Uterus (tissue), 4 donors: ENCODE results near the gene RPS3. TPM values are rescaled to one million over a fixed set of nuclear protein-coding genes. Genes with fewer than 3 reads are reported as not detected.

ENCODE experiments used
- DNase-seq, 2 donors: peaks; one replicate each; pipeline ENCODE4 v3.0.0-alpha.2; 2019 to 2020
- H3K27ac ChIP-seq, 2 donors: fragments of 200-600 bp; sonication (generic); 1 replicate in 1 of 2; 2 replicates in 1 of 2; pipeline ENCODE4 v1.5.1; 2016 to 2018
- H3K27me3 ChIP-seq, 2 donors: fragments of 200-600 bp; sonication (generic); one replicate each; pipeline ENCODE4 v1.5.1; 2018 to 2019; ENCODE audit warnings: control low read depth in 1 of 2
- H3K36me3 ChIP-seq, 2 donors: fragments of 200-600 bp; sonication (generic); one replicate each; pipeline ENCODE4 v1.5.1; 2019; ENCODE audit warnings: control low read depth in 1 of 2
- H3K4me1 ChIP-seq, 2 donors: fragments of 200-600 bp; sonication (generic); one replicate each; pipeline ENCODE4 v1.5.1; 2018 to 2019; ENCODE audit warnings: control low read depth in 1 of 2
- H3K4me3 ChIP-seq, 2 donors: fragments of 200-600 bp; sonication (generic); 1 replicate in 1 of 2; 2 replicates in 1 of 2; pipeline ENCODE4 v1.5.1; 2018 to 2019; ENCODE audit warnings: mild to moderate bottlenecking in 1 of 2
- H3K9me3 ChIP-seq, 2 donors: fragments of 200-600 bp; sonication (generic); one replicate each; pipeline ENCODE4 v1.5.1; 2019; ENCODE audit warnings: control low read depth in 1 of 2
- POLR2A ChIP-seq, 2 donors: fragments of 450-650 bp; IDR thresholded peaks; one replicate each; pipeline ENCODE4 v1.6.1; 2016; ENCODE audit warnings: antibody characterized with exemption in 2 of 2, mild to moderate bottlenecking in 1 of 2, moderate library complexity in 1 of 2
- intact Hi-C: fragments of 100-400 bp; cut with DNase I; formaldehyde crosslinking; loops from one replicate; pipeline ENCODE4 v1.15.1; 2023; ENCODE audit warnings: low total_unique reads
- total RNA-seq, 4 donors: library from RNA; depleted of rRNA in 3 of 4; stranded (reverse); fragments of >200 nt in 3 of 4; gene quantifications; one replicate each; pipeline versions ENCODE4 v1.1.0 to v1.2.4, GENCODE V29; 2014 to 2023
- TF ChIP-seq, protein P1 (sequence below), 4 experiments: fragments of 200-600 bp in 2 of 4; fragments of 450-650 bp in 2 of 4; sonication (generic) in 2 of 4; IDR thresholded peaks; one replicate each; pipeline ENCODE4 v1.5.1; 2016 to 2019; ENCODE audit warnings: antibody characterized with exemption in 4 of 4, mild to moderate bottlenecking in 2 of 4, moderate library complexity in 1 of 4
- donor health status: DM: yes; HTN: yes; CAD: no.

The RPS3 gene
- total RNA-seq, 4 donors from 2014 or later: 1,322 to 4,168 (median 2,484) TPM

DNA sequence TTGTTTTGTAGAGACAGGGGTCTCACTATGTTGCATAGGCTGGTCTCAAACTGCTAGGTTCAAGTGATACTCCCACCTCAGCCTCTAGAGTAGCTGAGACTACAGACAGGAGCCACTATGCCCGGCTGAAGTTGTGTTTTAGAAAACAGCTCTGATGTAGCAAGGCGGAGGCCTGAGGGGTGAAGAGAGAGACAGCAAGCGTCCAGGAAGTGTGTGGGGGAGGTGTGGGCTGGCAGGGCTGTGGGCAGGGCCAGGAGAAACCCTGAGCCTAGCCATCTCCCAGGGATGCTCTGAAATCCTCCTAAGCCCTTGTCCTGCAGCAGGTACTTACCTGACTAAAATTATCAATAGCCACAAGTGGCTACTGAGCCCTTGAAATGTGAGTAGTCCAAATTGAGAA, 16.1 kb upstream of the RPS3 start:
- no peak overlapping the region for H3K27ac ChIP-seq
- H3K9me3 ChIP-seq: no peaks in the 10 kb centered on the region
- intact Hi-C loops: no loop called here
- H3K4me1 ChIP-seq: no peaks in the 10 kb centered on the region
- H3K4me3 ChIP-seq: no peak overlapping the region
- H3K27me3 ChIP-seq: no peaks in the 10 kb centered on the region
- H3K36me3 ChIP-seq: no peaks in the 10 kb centered on the region
- DNase-seq: no peak
- TF ChIP-seq POLR2A (IDR thresholded peaks at IDR 0.05): no peak

- intact Hi-C loops: loop anchor here (2.0 kb wide), 1 partner anchor 106 kb away; no protein-coding TSS in a partner anchor
- peak; percentile 66 to 80 for DNase-seq
- no peaks in the 10 kb centered on the region for H3K4me1 ChIP-seq
- H3K27ac ChIP-seq: no peak overlapping the region
- H3K27me3 ChIP-seq: no peaks in the 10 kb centered on the region
- H3K9me3 ChIP-seq: no peaks in the 10 kb centered on the region
- TF ChIP-seq, protein P1, sequence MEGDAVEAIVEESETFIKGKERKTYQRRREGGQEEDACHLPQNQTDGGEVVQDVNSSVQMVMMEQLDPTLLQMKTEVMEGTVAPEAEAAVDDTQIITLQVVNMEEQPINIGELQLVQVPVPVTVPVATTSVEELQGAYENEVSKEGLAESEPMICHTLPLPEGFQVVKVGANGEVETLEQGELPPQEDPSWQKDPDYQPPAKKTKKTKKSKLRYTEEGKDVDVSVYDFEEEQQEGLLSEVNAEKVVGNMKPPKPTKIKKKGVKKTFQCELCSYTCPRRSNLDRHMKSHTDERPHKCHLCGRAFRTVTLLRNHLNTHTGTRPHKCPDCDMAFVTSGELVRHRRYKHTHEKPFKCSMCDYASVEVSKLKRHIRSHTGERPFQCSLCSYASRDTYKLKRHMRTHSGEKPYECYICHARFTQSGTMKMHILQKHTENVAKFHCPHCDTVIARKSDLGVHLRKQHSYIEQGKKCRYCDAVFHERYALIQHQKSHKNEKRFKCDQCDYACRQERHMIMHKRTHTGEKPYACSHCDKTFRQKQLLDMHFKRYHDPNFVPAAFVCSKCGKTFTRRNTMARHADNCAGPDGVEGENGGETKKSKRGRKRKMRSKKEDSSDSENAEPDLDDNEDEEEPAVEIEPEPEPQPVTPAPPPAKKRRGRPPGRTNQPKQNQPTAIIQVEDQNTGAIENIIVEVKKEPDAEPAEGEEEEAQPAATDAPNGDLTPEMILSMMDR (IDR thresholded peaks at IDR 0.05): peak; percentile 97 to 99 (median 98)
- TF ChIP-seq POLR2A (IDR thresholded peaks at IDR 0.05): no peak
- H3K36me3 ChIP-seq: no peaks in the 10 kb centered on the region
- H3K4me3 ChIP-seq: no peak overlapping the region
Observed at GRCh38 chr11:75384438-75385080, 14.8 kb upstream of the RPS3 start.

DNA sequence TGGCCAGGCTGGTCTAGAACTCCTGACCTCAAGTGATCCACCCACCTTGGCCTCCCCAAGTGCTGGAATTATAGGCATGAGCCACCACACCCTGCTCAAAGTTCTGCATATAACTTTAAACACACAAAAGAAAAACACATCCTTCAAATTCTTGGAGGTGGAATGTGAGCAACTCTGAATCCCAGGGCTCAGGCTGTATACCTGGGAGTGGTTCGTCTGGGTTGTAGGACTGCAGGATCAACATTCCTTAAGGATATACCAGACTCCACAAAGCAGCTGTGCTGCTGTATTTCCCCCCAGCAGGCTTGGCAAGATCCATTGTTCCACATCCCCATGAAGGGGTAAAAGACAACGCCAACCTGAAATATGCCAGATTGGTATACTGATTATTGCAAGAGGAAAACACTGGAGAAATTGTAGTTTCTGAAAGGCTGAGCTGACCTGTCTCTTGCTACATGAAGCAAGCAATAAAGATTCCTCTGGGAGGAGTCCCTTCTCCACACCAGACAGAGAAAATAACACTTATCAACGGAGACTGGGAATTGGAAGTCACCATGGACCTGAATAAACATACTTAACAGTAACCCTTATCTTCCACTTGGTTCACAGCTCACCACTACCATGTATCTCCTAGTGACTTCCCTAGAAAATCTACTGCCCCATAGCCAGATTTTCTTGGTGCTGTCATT, 12.2 kb upstream of the RPS3 start:
- intact Hi-C loops: no loop called here
- H3K9me3 ChIP-seq: no peaks in the 10 kb centered on the region
- no peak overlapping the region for H3K4me3 ChIP-seq
- H3K4me1 ChIP-seq: no peaks in the 10 kb centered on the region
- no peak for DNase-seq
- no peak overlapping the region for H3K27ac ChIP-seq
- TF ChIP-seq POLR2A (IDR thresholded peaks at IDR 0.05): no peak
- TF ChIP-seq, protein P1 (IDR thresholded peaks at IDR 0.05): no peak
- no peaks in the 10 kb centered on the region for H3K27me3 ChIP-seq
- no peaks in the 10 kb centered on the region for H3K36me3 ChIP-seq

- DNase-seq: no peak
- H3K4me3 ChIP-seq: no peak overlapping the region
- intact Hi-C loops: no loop called here
- no peaks in the 10 kb centered on the region for H3K4me1 ChIP-seq
- no peaks in the 10 kb centered on the region for H3K9me3 ChIP-seq
- no peaks in the 10 kb centered on the region for H3K27me3 ChIP-seq
- H3K27ac ChIP-seq: no peak overlapping the region
- H3K36me3 ChIP-seq: no peaks in the 10 kb centered on the region
- TF ChIP-seq, protein P1 (IDR thresholded peaks at IDR 0.05): no peak
- no peak for TF ChIP-seq POLR2A (IDR thresholded peaks at IDR 0.05)
Observed at GRCh38 chr11:75387736-75388294, 11.5 kb upstream of the RPS3 start.

DNA sequence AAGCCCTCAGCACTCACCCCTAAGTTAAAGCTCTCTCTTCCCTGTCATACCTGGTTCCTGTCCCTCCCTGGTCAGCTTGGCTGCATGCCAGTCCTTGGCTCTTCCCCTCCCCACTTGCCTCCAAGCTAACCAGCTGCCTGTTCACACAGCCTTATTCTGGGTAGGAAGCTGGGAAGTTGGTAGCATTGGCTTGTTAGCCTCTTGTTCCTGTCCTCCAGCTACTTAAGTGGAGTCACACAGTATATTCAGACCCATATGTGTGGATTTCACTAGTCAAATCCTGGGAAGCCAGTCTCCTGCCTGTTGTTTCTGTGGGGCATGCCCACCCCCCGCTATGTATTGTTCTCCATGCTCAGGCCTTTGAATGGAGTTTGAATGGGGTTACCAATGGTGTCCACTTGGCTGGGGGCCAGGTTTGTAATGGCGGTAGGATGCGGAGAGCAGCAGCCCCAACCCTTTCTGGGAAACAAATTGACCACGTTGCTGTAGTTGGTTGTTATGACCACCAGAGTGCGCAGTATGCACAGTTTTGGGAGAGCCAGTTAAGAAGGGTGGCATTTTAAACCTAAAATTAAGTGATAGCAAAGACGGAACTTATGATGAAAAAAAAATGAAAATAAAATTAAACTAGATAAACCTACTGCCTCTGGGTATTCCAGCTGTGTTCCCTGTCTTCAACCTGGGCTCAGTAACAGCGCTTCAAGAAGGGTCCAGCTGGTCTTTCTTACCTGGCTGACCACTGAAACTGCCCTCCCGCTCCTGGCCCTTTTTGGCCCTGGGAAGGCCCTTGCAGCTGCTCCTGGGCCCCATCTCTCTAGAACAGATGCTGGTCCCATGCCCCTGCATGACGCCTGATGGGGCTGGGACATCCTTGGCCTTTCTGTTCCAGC, 10.7 kb upstream of the RPS3 start:
- Histone ChIP-seq H3K4me3 (no peak overlapping the region), H3K27me3 (no peaks in the 10 kb centered on the region), H3K9me3 (no peaks in the 10 kb centered on the region), H3K4me1 (no peaks in the 10 kb centered on the region), H3K27ac (no peak overlapping the region), H3K36me3 (no peaks in the 10 kb centered on the region)
- no peak for TF ChIP-seq POLR2A (IDR thresholded peaks at IDR 0.05)
- TF ChIP-seq, protein P1 (IDR thresholded peaks at IDR 0.05): peak; percentile 71 to 83 (median 76)
- peak; percentile 62 for DNase-seq
- intact Hi-C loops: no loop called here
